Ectodermal cell (in vitro differentiated cells): ENCODE results near the gene MAGI3.

Experiments used
- H3K27ac ChIP-seq: 2 replicates; pipeline ENCODE4 v1.7.0; 2013; ENCODE audit warnings: mild to moderate bottlenecking, low read depth, low read length; ENCODE audit not compliant: insufficient read depth, poor library complexity, severe bottlenecking
- H3K27me3 ChIP-seq: 2 replicates; pipeline ENCODE4 v1.7.0; 2013; ENCODE audit warnings: mild to moderate bottlenecking, low read length; ENCODE audit not compliant: insufficient read depth, control insufficient read depth, poor library complexity, severe bottlenecking
- H3K36me3 ChIP-seq: one replicate; pipeline ENCODE4 v1.7.0; 2013; ENCODE audit warnings: low read length; ENCODE audit not compliant: control insufficient read depth, insufficient read depth
- H3K4me1 ChIP-seq: one replicate; pipeline ENCODE4 v1.7.0; 2013; ENCODE audit warnings: low read length; ENCODE audit not compliant: control insufficient read depth, insufficient read depth
- H3K4me3 ChIP-seq: 2 replicates; pipeline ENCODE4 v1.7.0; 2013; ENCODE audit warnings: low read depth, low read length, control low read depth; ENCODE audit not compliant: insufficient read depth
- H3K9me3 ChIP-seq: 2 replicates; pipeline ENCODE4 v1.7.0; 2013; ENCODE audit warnings: mild to moderate bottlenecking, low read length, moderate library complexity; ENCODE audit not compliant: control insufficient read depth
- WGBS, 2 experiments: methylation state at CpG; one replicate each; pipeline ENCODE4 v1.1.7; 2013; ENCODE audit warnings: missing lambda C conversion rate in 2 of 2; 5-methylcytosine and 5-hydroxymethylcytosine counted together

Gene MAGI3

DNA sequence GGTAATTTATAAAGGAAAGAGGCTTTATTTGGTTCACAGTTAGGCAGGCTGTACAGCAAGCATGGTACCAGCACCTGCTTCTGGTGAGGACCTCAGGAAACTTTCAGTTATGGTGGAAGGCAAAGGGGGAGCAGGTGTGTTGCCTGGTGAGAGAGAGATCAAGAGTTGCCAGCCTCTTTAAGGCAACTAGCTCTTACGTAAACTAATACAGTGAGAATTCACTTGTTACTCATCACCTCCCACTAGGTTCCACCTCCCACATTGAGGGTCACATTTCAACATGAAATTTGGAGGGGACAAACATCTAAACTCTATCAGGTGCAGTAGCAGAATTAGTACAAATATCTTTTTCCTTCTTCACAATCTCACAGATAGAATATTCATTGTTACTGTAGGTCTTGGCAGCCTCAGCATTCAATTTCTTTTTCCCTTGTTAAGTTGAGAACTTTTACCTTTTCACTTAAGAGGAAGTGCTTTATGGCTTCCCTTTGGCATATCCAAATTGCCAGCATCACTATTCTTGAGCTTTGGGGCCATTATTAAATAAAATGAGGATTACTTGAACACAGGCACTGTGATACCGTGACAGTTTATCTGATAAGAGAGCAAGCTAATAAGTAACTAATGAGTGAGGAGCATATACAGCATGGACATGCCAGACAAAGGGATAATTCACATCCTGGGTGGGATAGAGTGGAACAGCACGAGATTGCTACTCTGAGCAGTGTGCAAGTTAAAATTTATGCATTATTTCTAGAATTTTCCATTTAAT, 48.4 kb downstream of the MAGI3 start:
- Histone ChIP-seq H3K4me3 (no peak overlapping the region), H3K36me3 (no peaks in the 10 kb centered on the region), H3K27ac (no peak overlapping the region), H3K27me3 (no peaks in the 10 kb centered on the region), H3K4me1 (no peaks in the 10 kb centered on the region), H3K9me3 (no peaks in the 10 kb centered on the region)
- 80 to 85% methylated on average over 3 of the region's 3 CpGs for whole genome bisulfite sequencing, 2 experiments

GRCh38 chr1:113439277-113439670, 49.0 kb downstream of the MAGI3 start:
- Histone ChIP-seq H3K4me1 (no peaks in the 10 kb centered on the region), H3K27ac (no peak overlapping the region), H3K36me3 (no peaks in the 10 kb centered on the region), H3K4me3 (no peak overlapping the region), H3K27me3 (no peaks in the 10 kb centered on the region), H3K9me3 (no peaks in the 10 kb centered on the region)
- 89 to 93% methylated on average over 1 to 2 of the region's 2 CpGs for WGBS, 2 experiments

DNA sequence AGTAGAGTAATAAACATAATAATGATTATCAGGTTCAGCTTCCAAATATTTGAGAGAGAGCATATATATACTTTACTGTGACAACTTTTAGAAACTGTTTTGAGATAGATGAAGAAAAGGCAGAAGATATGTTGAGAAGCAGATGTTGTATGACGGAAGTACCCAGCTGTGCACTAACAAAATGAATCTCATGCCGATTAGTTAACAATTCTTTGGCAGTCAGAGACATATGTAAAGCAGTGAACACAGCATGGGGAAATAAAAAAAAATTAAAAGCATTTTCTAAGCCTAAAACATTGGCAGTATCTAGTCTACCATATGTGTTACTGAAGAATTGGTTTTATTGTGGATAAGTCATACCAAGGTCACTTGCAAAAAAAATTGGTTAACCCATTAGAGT, 51.8 kb downstream of the MAGI3 start:
- Histone ChIP-seq H3K27ac (no peak overlapping the region), H3K9me3 (no peaks in the 10 kb centered on the region)
- 91 to 96% methylated on average over 2 of the region's 2 CpGs for WGBS, 2 experiments

DNA sequence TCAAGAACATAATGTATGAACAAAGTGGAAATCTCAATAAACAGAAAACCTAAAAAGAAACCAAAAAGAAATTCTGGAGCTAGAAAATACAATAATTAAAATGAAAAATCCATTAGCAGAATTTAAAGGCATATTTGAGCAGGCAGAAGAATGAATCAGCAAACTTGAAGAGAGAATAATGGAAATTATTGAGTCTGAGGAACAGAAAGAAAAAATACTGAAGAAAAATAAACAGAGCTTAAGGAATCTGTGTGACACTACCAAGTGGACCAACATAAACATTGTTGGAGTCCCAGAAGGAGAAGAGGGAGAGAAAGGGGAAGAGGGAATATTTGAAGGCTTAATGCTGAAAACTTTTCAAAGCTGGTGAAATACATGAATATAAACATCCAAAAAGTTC, 54.5 kb downstream of the MAGI3 start:
- Histone ChIP-seq H3K9me3 (no peaks in the 10 kb centered on the region), H3K27me3 (no peaks in the 10 kb centered on the region), H3K4me3 (no peak overlapping the region), H3K36me3 (no peaks in the 10 kb centered on the region), H3K27ac (no peak overlapping the region), H3K4me1 (no peaks in the 10 kb centered on the region)

More for the DNA sequence above, 51.8 kb downstream of the MAGI3 start:
- no peaks in the 10 kb centered on the region for H3K4me1 ChIP-seq
- H3K36me3 ChIP-seq, result no peaks in the 10 kb centered on the region
- no peak overlapping the region for H3K4me3 ChIP-seq
- no peaks in the 10 kb centered on the region for H3K27me3 ChIP-seq

DNA sequence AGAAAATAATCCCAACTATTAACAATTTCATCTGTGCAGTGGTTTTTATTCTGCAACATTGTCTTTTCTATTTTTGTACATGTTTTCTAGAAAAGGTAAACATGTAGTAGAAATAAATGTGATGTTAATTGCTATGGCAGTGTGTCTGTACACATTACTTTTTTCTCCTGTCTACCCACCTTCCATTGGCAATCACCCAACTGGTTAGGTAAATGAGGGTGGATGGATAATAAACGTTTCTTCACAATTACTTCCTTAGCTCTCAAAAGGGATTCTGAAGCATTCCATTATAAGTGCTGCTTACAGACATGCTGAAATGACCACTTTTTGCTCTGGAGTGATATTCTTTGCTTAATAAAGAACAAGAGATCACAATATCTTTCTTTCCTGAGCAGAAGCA, 61.4 kb downstream of the MAGI3 start:
- Histone ChIP-seq H3K4me3 (no peak overlapping the region), H3K9me3 (no peaks in the 10 kb centered on the region), H3K27ac (no peak overlapping the region), H3K27me3 (no peaks in the 10 kb centered on the region), H3K4me1 (no peaks in the 10 kb centered on the region), H3K36me3 (no peaks in the 10 kb centered on the region)
- WGBS, 2 experiments, result 78% methylated on average over 1 of the region's 1 CpG; no CpG with 5 or more reads in 1 of the 2 experiments

GRCh38 chr1:113452921-113453770, 62.8 kb downstream of the MAGI3 start:
- 89 to 90% methylated on average over 1 to 2 of the region's 2 CpGs for WGBS, 2 experiments
- Histone ChIP-seq H3K27ac (no peak overlapping the region), H3K4me3 (no peak overlapping the region)

GRCh38 chr1:113453771-113454083, 63.4 kb downstream of the MAGI3 start:
- no peaks in the 10 kb centered on the region for H3K36me3 ChIP-seq
- H3K27me3 ChIP-seq, result no peaks in the 10 kb centered on the region
- H3K9me3 ChIP-seq, result no peaks in the 10 kb centered on the region
- WGBS, 2 experiments, result 100% methylated on average over 1 of the region's 1 CpG; no CpG with 5 or more reads in 1 of the 2 experiments
- H3K4me1 ChIP-seq, result no peaks in the 10 kb centered on the region
- no peak overlapping the region for H3K27ac ChIP-seq
- H3K4me3 ChIP-seq, result no peak overlapping the region

More at GRCh38 chr1:113452921-113453770, 62.8 kb downstream of the MAGI3 start:
- H3K27me3 ChIP-seq, result no peaks in the 10 kb centered on the region
- H3K4me1 ChIP-seq, result no peaks in the 10 kb centered on the region
- no peaks in the 10 kb centered on the region for H3K9me3 ChIP-seq
- H3K36me3 ChIP-seq, result no peaks in the 10 kb centered on the region

GRCh38 chr1:113455374-113455773, 65.1 kb downstream of the MAGI3 start:
- no peaks in the 10 kb centered on the region for H3K36me3 ChIP-seq
- H3K4me1 ChIP-seq, result no peaks in the 10 kb centered on the region
- 100% methylated on average over 1 of the region's 1 CpG; no CpG with 5 or more reads in 1 of the 2 experiments for WGBS, 2 experiments
- H3K27me3 ChIP-seq, result no peaks in the 10 kb centered on the region
- no peak overlapping the region for H3K27ac ChIP-seq
- H3K4me3 ChIP-seq, result no peak overlapping the region
- no peaks in the 10 kb centered on the region for H3K9me3 ChIP-seq

GRCh38 chr1:113456967-113457366, 66.7 kb downstream of the MAGI3 start:
- Histone ChIP-seq H3K27ac (no peak overlapping the region), H3K36me3 (no peaks in the 10 kb centered on the region), H3K4me1 (no peaks in the 10 kb centered on the region), H3K27me3 (no peaks in the 10 kb centered on the region), H3K4me3 (no peak overlapping the region), H3K9me3 (no peaks in the 10 kb centered on the region)
- WGBS, 2 experiments, result 89 to 90% methylated on average over 2 of the region's 2 CpGs

DNA sequence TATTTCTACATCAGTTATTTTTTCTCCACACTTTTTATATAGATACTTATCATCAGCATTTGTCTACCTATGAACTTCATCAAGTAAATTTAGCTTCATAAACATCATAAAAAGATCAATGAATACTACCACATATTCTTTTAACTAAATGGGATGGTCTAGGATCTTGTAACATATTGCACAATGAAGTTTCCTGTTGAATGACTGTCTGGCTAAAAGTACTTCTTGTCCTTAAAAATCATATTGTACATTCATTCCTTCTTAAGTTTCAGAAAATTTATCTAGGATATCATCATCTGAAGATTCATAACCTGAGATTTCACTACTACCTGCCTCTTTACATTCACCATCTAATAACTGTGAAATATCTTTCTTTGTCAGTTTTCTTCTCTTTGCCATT, 69.0 kb downstream of the MAGI3 start:
- H3K4me3 ChIP-seq, result no peak overlapping the region
- H3K36me3 ChIP-seq, result no peaks in the 10 kb centered on the region
- H3K4me1 ChIP-seq, result no peaks in the 10 kb centered on the region
- no peak overlapping the region for H3K27ac ChIP-seq
- no peaks in the 10 kb centered on the region for H3K27me3 ChIP-seq
- no peaks in the 10 kb centered on the region for H3K9me3 ChIP-seq
